ENCODE results near the gene SPAG17.

Gene SPAG17

GRCh38 chr1:118185084-118185832 lies at the start of gene SPAG17:
Gene SPAG17 (minus strand): TSS chr1:118185228. CDS start chr1:118185157, 71 bp downstream.
- H3K4me1 ChIP-seq (ENCODE audit: control insufficient read depth in 1 of 2, insufficient read depth in 2 of 2, low read length in 2 of 2): peaks cover 8 to 10% of the 10 kb centered on the region in 2 donors
- H3K27ac ChIP-seq (ENCODE audit: low read depth, low read length): no peak within 1 kb of the TSS
- H3K9ac ChIP-seq (ENCODE audit: low read depth in 1 of 2, low read length in 2 of 2): no peak within 1 kb of the TSS
- no peaks in the 10 kb centered on the region for H3K27me3 ChIP-seq (ENCODE audit: control insufficient read depth in 1 of 2, insufficient read depth in 2 of 2, low read length in 2 of 2)
- H3K4me3 ChIP-seq (ENCODE audit: low read depth in 1 of 2, low read length in 2 of 2): peak within 1 kb of the TSS; percentile 63 to 66
- H3K36me3 ChIP-seq (ENCODE audit: control insufficient read depth in 1 of 2, insufficient read depth in 2 of 2, low read length in 2 of 2): no peaks in the 10 kb centered on the region
- no peaks in the 10 kb centered on the region for H3K9me3 ChIP-seq (ENCODE audit: control insufficient read depth in 1 of 2, low read length in 2 of 2)

- Histone ChIP-seq H3K27ac (ENCODE audit: low read depth, low read length) (no peak overlapping the region), H3K9ac (ENCODE audit: low read depth in 1 of 2, low read length in 2 of 2) (no peak overlapping the region), H3K4me1 (ENCODE audit: control insufficient read depth in 1 of 2, insufficient read depth in 2 of 2, low read length in 2 of 2) (no peaks in the 10 kb centered on the region), H3K36me3 (ENCODE audit: control insufficient read depth in 1 of 2, insufficient read depth in 2 of 2, low read length in 2 of 2) (no peaks in the 10 kb centered on the region), H3K9me3 (ENCODE audit: control insufficient read depth in 1 of 2, low read length in 2 of 2) (no peaks in the 10 kb centered on the region), H3K27me3 (ENCODE audit: control insufficient read depth in 1 of 2, insufficient read depth in 2 of 2, low read length in 2 of 2) (no peaks in the 10 kb centered on the region), H3K4me3 (ENCODE audit: low read depth in 1 of 2, low read length in 2 of 2) (no peak overlapping the region)
These were observed 40.4 kb upstream of the SPAG17 start for GRCh38 chr1:118225471-118225870.

- Histone ChIP-seq H3K27me3 (ENCODE audit: control insufficient read depth in 1 of 2, insufficient read depth in 2 of 2, low read length in 2 of 2) (no peaks in the 10 kb centered on the region), H3K27ac (ENCODE audit: low read depth, low read length) (no peak overlapping the region), H3K4me1 (ENCODE audit: control insufficient read depth in 1 of 2, insufficient read depth in 2 of 2, low read length in 2 of 2) (no peaks in the 10 kb centered on the region), H3K9me3 (ENCODE audit: control insufficient read depth in 1 of 2, low read length in 2 of 2) (no peaks in the 10 kb centered on the region), H3K9ac (ENCODE audit: low read depth in 1 of 2, low read length in 2 of 2) (no peak overlapping the region), H3K4me3 (ENCODE audit: low read depth in 1 of 2, low read length in 2 of 2) (no peak overlapping the region), H3K36me3 (ENCODE audit: control insufficient read depth in 1 of 2, insufficient read depth in 2 of 2, low read length in 2 of 2) (no peaks in the 10 kb centered on the region)
These were observed 38.4 kb upstream of the SPAG17 start for GRCh38 chr1:118223426-118223825.

GRCh38 chr1:118219438-118219837 lies 34.4 kb upstream of the SPAG17 start:
- H3K27ac ChIP-seq (ENCODE audit: low read depth, low read length): no peak overlapping the region
- no peaks in the 10 kb centered on the region for H3K4me1 ChIP-seq (ENCODE audit: control insufficient read depth in 1 of 2, insufficient read depth in 2 of 2, low read length in 2 of 2)
- H3K9me3 ChIP-seq (ENCODE audit: control insufficient read depth in 1 of 2, low read length in 2 of 2): no peaks in the 10 kb centered on the region
- no peaks in the 10 kb centered on the region for H3K36me3 ChIP-seq (ENCODE audit: control insufficient read depth in 1 of 2, insufficient read depth in 2 of 2, low read length in 2 of 2)
- no peak overlapping the region for H3K4me3 ChIP-seq (ENCODE audit: low read depth in 1 of 2, low read length in 2 of 2)
- H3K27me3 ChIP-seq (ENCODE audit: control insufficient read depth in 1 of 2, insufficient read depth in 2 of 2, low read length in 2 of 2): no peaks in the 10 kb centered on the region
- no peak overlapping the region for H3K9ac ChIP-seq (ENCODE audit: low read depth in 1 of 2, low read length in 2 of 2)

- no peaks in the 10 kb centered on the region for H3K4me1 ChIP-seq (ENCODE audit: control insufficient read depth in 1 of 2, insufficient read depth in 2 of 2, low read length in 2 of 2)
- H3K9me3 ChIP-seq (ENCODE audit: control insufficient read depth in 1 of 2, low read length in 2 of 2): no peaks in the 10 kb centered on the region
- no peak overlapping the region for H3K4me3 ChIP-seq (ENCODE audit: low read depth in 1 of 2, low read length in 2 of 2)
- H3K36me3 ChIP-seq (ENCODE audit: control insufficient read depth in 1 of 2, insufficient read depth in 2 of 2, low read length in 2 of 2): no peaks in the 10 kb centered on the region
- H3K27me3 ChIP-seq (ENCODE audit: control insufficient read depth in 1 of 2, insufficient read depth in 2 of 2, low read length in 2 of 2): no peaks in the 10 kb centered on the region
- no peak overlapping the region for H3K27ac ChIP-seq (ENCODE audit: low read depth, low read length)
- no peak overlapping the region for H3K9ac ChIP-seq (ENCODE audit: low read depth in 1 of 2, low read length in 2 of 2)
These were observed 32.3 kb upstream of the SPAG17 start for GRCh38 chr1:118217141-118217838.

GRCh38 chr1:118214866-118215265 lies 29.8 kb upstream of the SPAG17 start:
- Histone ChIP-seq H3K9me3 (ENCODE audit: control insufficient read depth in 1 of 2, low read length in 2 of 2) (no peaks in the 10 kb centered on the region), H3K36me3 (ENCODE audit: control insufficient read depth in 1 of 2, insufficient read depth in 2 of 2, low read length in 2 of 2) (no peaks in the 10 kb centered on the region), H3K4me3 (ENCODE audit: low read depth in 1 of 2, low read length in 2 of 2) (no peak overlapping the region), H3K9ac (ENCODE audit: low read depth in 1 of 2, low read length in 2 of 2) (no peak overlapping the region), H3K27me3 (ENCODE audit: control insufficient read depth in 1 of 2, insufficient read depth in 2 of 2, low read length in 2 of 2) (no peaks in the 10 kb centered on the region), H3K27ac (ENCODE audit: low read depth, low read length) (no peak overlapping the region), H3K4me1 (ENCODE audit: control insufficient read depth in 1 of 2, insufficient read depth in 2 of 2, low read length in 2 of 2) (no peaks in the 10 kb centered on the region)

GRCh38 chr1:118210723-118211110 lies 25.7 kb upstream of the SPAG17 start:
- Histone ChIP-seq H3K36me3 (ENCODE audit: control insufficient read depth in 1 of 2, insufficient read depth in 2 of 2, low read length in 2 of 2) (no peaks in the 10 kb centered on the region), H3K27me3 (ENCODE audit: control insufficient read depth in 1 of 2, insufficient read depth in 2 of 2, low read length in 2 of 2) (no peaks in the 10 kb centered on the region), H3K4me1 (ENCODE audit: control insufficient read depth in 1 of 2, insufficient read depth in 2 of 2, low read length in 2 of 2) (no peaks in the 10 kb centered on the region), H3K27ac (ENCODE audit: low read depth, low read length) (no peak overlapping the region), H3K9me3 (ENCODE audit: control insufficient read depth in 1 of 2, low read length in 2 of 2) (no peaks in the 10 kb centered on the region), H3K4me3 (ENCODE audit: low read depth in 1 of 2, low read length in 2 of 2) (no peak overlapping the region), H3K9ac (ENCODE audit: low read depth in 1 of 2, low read length in 2 of 2) (no peak overlapping the region)

GRCh38 chr1:118210051-118210722 lies 25.2 kb upstream of the SPAG17 start:
- Histone ChIP-seq H3K9ac (ENCODE audit: low read depth in 1 of 2, low read length in 2 of 2) (no peak overlapping the region), H3K4me1 (ENCODE audit: control insufficient read depth in 1 of 2, insufficient read depth in 2 of 2, low read length in 2 of 2) (no peaks in the 10 kb centered on the region), H3K27me3 (ENCODE audit: control insufficient read depth in 1 of 2, insufficient read depth in 2 of 2, low read length in 2 of 2) (no peaks in the 10 kb centered on the region), H3K9me3 (ENCODE audit: control insufficient read depth in 1 of 2, low read length in 2 of 2) (no peaks in the 10 kb centered on the region), H3K27ac (ENCODE audit: low read depth, low read length) (no peak overlapping the region), H3K36me3 (ENCODE audit: control insufficient read depth in 1 of 2, insufficient read depth in 2 of 2, low read length in 2 of 2) (no peaks in the 10 kb centered on the region), H3K4me3 (ENCODE audit: low read depth in 1 of 2, low read length in 2 of 2) (no peak overlapping the region)

GRCh38 chr1:118209648-118210047 lies 24.6 kb upstream of the SPAG17 start:
- Histone ChIP-seq H3K36me3 (ENCODE audit: control insufficient read depth in 1 of 2, insufficient read depth in 2 of 2, low read length in 2 of 2) (no peaks in the 10 kb centered on the region), H3K4me1 (ENCODE audit: control insufficient read depth in 1 of 2, insufficient read depth in 2 of 2, low read length in 2 of 2) (no peaks in the 10 kb centered on the region), H3K9me3 (ENCODE audit: control insufficient read depth in 1 of 2, low read length in 2 of 2) (no peaks in the 10 kb centered on the region), H3K9ac (ENCODE audit: low read depth in 1 of 2, low read length in 2 of 2) (no peak overlapping the region), H3K27ac (ENCODE audit: low read depth, low read length) (no peak overlapping the region), H3K27me3 (ENCODE audit: control insufficient read depth in 1 of 2, insufficient read depth in 2 of 2, low read length in 2 of 2) (no peaks in the 10 kb centered on the region), H3K4me3 (ENCODE audit: low read depth in 1 of 2, low read length in 2 of 2) (no peak overlapping the region)

- Histone ChIP-seq H3K4me1 (ENCODE audit: control insufficient read depth in 1 of 2, insufficient read depth in 2 of 2, low read length in 2 of 2) (no peaks in the 10 kb centered on the region), H3K9me3 (ENCODE audit: control insufficient read depth in 1 of 2, low read length in 2 of 2) (no peaks in the 10 kb centered on the region), H3K36me3 (ENCODE audit: control insufficient read depth in 1 of 2, insufficient read depth in 2 of 2, low read length in 2 of 2) (no peaks in the 10 kb centered on the region), H3K27ac (ENCODE audit: low read depth, low read length) (no peak overlapping the region), H3K4me3 (ENCODE audit: low read depth in 1 of 2, low read length in 2 of 2) (no peak overlapping the region), H3K27me3 (ENCODE audit: control insufficient read depth in 1 of 2, insufficient read depth in 2 of 2, low read length in 2 of 2) (no peaks in the 10 kb centered on the region), H3K9ac (ENCODE audit: low read depth in 1 of 2, low read length in 2 of 2) (no peak overlapping the region)
These were observed 21.9 kb upstream of the SPAG17 start for GRCh38 chr1:118206966-118207365.

Data from duodenal mucosa (tissue), 2 donors.